NCI-H748 treated with DMSO at 0.1 percent for 48 hours (cell line): ENCODE measurements around the gene TUBD1.
"Not testable (repeated sequence)": the region's sequence is repeated elsewhere in the genome, so short reads cannot be mapped to it uniquely, and the experiment has no call there.

Experiments
- DNase-seq: peaks from one replicate; lab custom pipeline; 2025; lab: John Stamatoyannopoulos, UW

TUBD1 gene

GRCh38 chr17:59874376-59874775, 18.4 kb downstream of the TUBD1 start:
- no peak for DNase-seq

- not testable (repeated sequence) for DNase-seq
Measured at GRCh38 chr17:59873414-59873813, 19.3 kb downstream of the TUBD1 start.

- DNase-seq = no peak
Measured at GRCh38 chr17:59872351-59872750, 20.4 kb downstream of the TUBD1 start.

GRCh38 chr17:59870482-59870881, 22.3 kb downstream of the TUBD1 start:
- DNase-seq = no peak

- DNase-seq = no peak
Measured at GRCh38 chr17:59869941-59870218, 22.9 kb downstream of the TUBD1 start.

GRCh38 chr17:59863616-59864015, 29.1 kb downstream of the TUBD1 start:
- no peak for DNase-seq

GRCh38 chr17:59859444-59860025, 33.2 kb downstream of the TUBD1 start:
- peak; percentile 50 for DNase-seq

- DNase-seq = no peak
Measured at GRCh38 chr17:59858932-59859331, 33.8 kb downstream of the TUBD1 start.

GRCh38 chr17:59858167-59858816, 34.5 kb downstream of the TUBD1 start:
- no peak for DNase-seq

GRCh38 chr17:59856859-59857794, 35.6 kb downstream of the TUBD1 start:
- DNase-seq = no peak

GRCh38 chr17:59853919-59854729, 38.6 kb downstream of the TUBD1 start:
- not testable (repeated sequence) for DNase-seq

- peak; percentile 61 for DNase-seq
Measured at GRCh38 chr17:59853168-59853918, 39.4 kb downstream of the TUBD1 start.

- not testable (repeated sequence) for DNase-seq
Measured at GRCh38 chr17:59852847-59853167, 39.9 kb downstream of the TUBD1 start.

- DNase-seq = no peak
Measured at GRCh38 chr17:59851439-59852375, 41.0 kb downstream of the TUBD1 start.

GRCh38 chr17:59850311-59850710, 42.4 kb downstream of the TUBD1 start:
- DNase-seq = not testable (repeated sequence)

GRCh38 chr17:59848778-59849177, 44.0 kb downstream of the TUBD1 start:
- no peak for DNase-seq

GRCh38 chr17:59848385-59848668, 44.4 kb downstream of the TUBD1 start:
- no peak for DNase-seq

- peak; percentile 68 for DNase-seq
Measured at GRCh38 chr17:59846394-59847165, 46.2 kb downstream of the TUBD1 start.

GRCh38 chr17:59845595-59846393, 46.9 kb downstream of the TUBD1 start:
- DNase-seq = peak; percentile 89
